Activated CD8-positive, alpha-beta memory T cell treated with anti-CD3 and anti-CD28 coated beads, Interleukin-2, amount 10 ng/mL, durations not matched to agents 7 days and 5 days (primary cell): ENCODE measurements around the gene AGPAT4. TPM values are rescaled to one million over a fixed set of nuclear protein-coding genes. Genes with fewer than 3 reads are reported as not detected.

Experiments used
- ATAC-seq: fragments of 150-1000 bp; cut with Tn5 transposase; one replicate; pipeline ENCODE4 v1.10.0; 2021; ENCODE audit warnings: moderate library complexity
- CTCF ChIA-PET: fragments of 350-600 bp; sonication (Branson Sonifier 250); formaldehyde crosslinking; loops from one replicate; lab custom pipeline; 2021; ENCODE audit warnings: antibody characterized with exemption; lab: Charles Lee
- DNase-seq: peaks from one replicate; pipeline ENCODE4 v3.0.0-alpha.2; 2020
- H3K27ac Mint-ChIP-seq: one replicate; pipeline ENCODE4 v1.8.0; 2021; ENCODE audit warnings: mild to moderate bottlenecking, mixed read lengths
- H3K27me3 Mint-ChIP-seq: one replicate; pipeline ENCODE4 v1.8.0; 2021; ENCODE audit warnings: mixed read lengths
- H3K36me3 Mint-ChIP-seq: one replicate; pipeline ENCODE4 v1.8.0; 2021; ENCODE audit warnings: mild to moderate bottlenecking, mixed read lengths
- H3K4me1 Mint-ChIP-seq: one replicate; pipeline ENCODE4 v1.8.0; 2021; ENCODE audit warnings: mixed read lengths
- H3K4me3 Mint-ChIP-seq: one replicate; pipeline ENCODE4 v1.8.0; 2021; ENCODE audit warnings: mild to moderate bottlenecking, moderate library complexity, mixed read lengths
- H3K9me3 Mint-ChIP-seq: one replicate; pipeline ENCODE4 v1.8.0; 2022; ENCODE audit warnings: low read depth, mixed read lengths
- total RNA-seq, 2 experiments: library from RNA; stranded (reverse); gene quantifications; one replicate each; pipeline ENCODE4 v1.2.3, GENCODE V29; 2021

Gene AGPAT4
- total RNA-seq, 2 experiments from 2014 or later, result 3.1 to 4.1 TPM

GRCh38 chr6:161088676-161089328 is 185.1 kb downstream of the AGPAT4 start:
- no peak overlapping the region for H3K4me3 Mint-ChIP-seq
- H3K4me1 Mint-ChIP-seq, result peaks cover 16% of the 10 kb centered on the region
- DNase-seq (no peak), ATAC-seq (no peak)
- H3K27ac Mint-ChIP-seq, result no peak overlapping the region
- no peaks in the 10 kb centered on the region for H3K27me3 Mint-ChIP-seq
- CTCF ChIA-PET, result no interaction called here
- no peaks in the 10 kb centered on the region for H3K9me3 Mint-ChIP-seq
- H3K36me3 Mint-ChIP-seq, result peaks cover 55% of the 10 kb centered on the region

- Mint-ChIP-seq H3K27ac (peak overlapping the region; percentile 13), H3K36me3 (peaks cover 42% of the 10 kb centered on the region), H3K9me3 (no peaks in the 10 kb centered on the region), H3K4me1 (peaks cover 15% of the 10 kb centered on the region), H3K27me3 (no peaks in the 10 kb centered on the region), H3K4me3 (no peak overlapping the region)
- DNase-seq (no peak), ATAC-seq (peak; percentile 49)
- CTCF ChIA-PET, result interaction anchor here (1.6 kb wide), 1 partner anchor 155 kb away, joined by 3 read pairs; no protein-coding TSS in a partner anchor
Measured at GRCh38 chr6:161085246-161085645, 188.6 kb downstream of the AGPAT4 start.

GRCh38 chr6:161082215-161082614 is 191.6 kb downstream of the AGPAT4 start:
- Mint-ChIP-seq H3K4me3 (no peak overlapping the region), H3K9me3 (no peaks in the 10 kb centered on the region), H3K36me3 (peaks cover 24% of the 10 kb centered on the region), H3K27ac (no peak overlapping the region), H3K27me3 (no peaks in the 10 kb centered on the region), H3K4me1 (peaks cover 27% of the 10 kb centered on the region)
- ATAC-seq, result no peak
- CTCF ChIA-PET, result interaction anchor here (0.9 to 1.2 kb wide), 2 partner anchors 37 to 44 kb away, joined by 3 to 4 read pairs; no protein-coding TSS in a partner anchor
- no peak for DNase-seq

GRCh38 chr6:161080263-161080970 is 193.4 kb downstream of the AGPAT4 start:
- no peak for ATAC-seq
- DNase-seq, result no peak
- Mint-ChIP-seq H3K36me3 (peaks cover 12% of the 10 kb centered on the region), H3K27me3 (no peaks in the 10 kb centered on the region), H3K9me3 (no peaks in the 10 kb centered on the region), H3K4me3 (no peak overlapping the region), H3K27ac (peak overlapping the region; percentile 60), H3K4me1 (peaks cover 22% of the 10 kb centered on the region)
- CTCF ChIA-PET, result no interaction called here
